GM06990 (cell line): ENCODE measurements around the gene C19orf38.

Experiments used
- DNase-seq: peaks from one replicate; pipeline ENCODE4 v3.0.0-alpha.2; 2011; ENCODE audit not compliant: insufficient read length; ENCODE audit errors: extremely low read depth
- H3K27me3 ChIP-seq: replicated peaks from 2 replicates; pipeline ENCODE4 v1.6.0; 2011; ENCODE audit warnings: low read length; ENCODE audit not compliant: control insufficient read depth, insufficient read depth
- H3K36me3 ChIP-seq: 2 replicates; pipeline ENCODE4 v1.5.1; 2011; ENCODE audit warnings: low read length; ENCODE audit not compliant: control insufficient read depth, insufficient read depth
- H3K4me3 ChIP-seq: replicated peaks from 2 replicates; pipeline ENCODE4 v1.5.1; 2011; ENCODE audit warnings: low read depth, mild to moderate bottlenecking, control low read depth, low read length
- CTCF ChIP-seq: IDR thresholded peaks from 2 replicates; pipeline ENCODE4 v1.5.1; 2011; ENCODE audit warnings: low read length, control low read depth, mild to moderate bottlenecking, inconsistent platforms; ENCODE audit not compliant: insufficient read depth, poor library complexity, severe bottlenecking

The C19orf38 gene

DNA sequence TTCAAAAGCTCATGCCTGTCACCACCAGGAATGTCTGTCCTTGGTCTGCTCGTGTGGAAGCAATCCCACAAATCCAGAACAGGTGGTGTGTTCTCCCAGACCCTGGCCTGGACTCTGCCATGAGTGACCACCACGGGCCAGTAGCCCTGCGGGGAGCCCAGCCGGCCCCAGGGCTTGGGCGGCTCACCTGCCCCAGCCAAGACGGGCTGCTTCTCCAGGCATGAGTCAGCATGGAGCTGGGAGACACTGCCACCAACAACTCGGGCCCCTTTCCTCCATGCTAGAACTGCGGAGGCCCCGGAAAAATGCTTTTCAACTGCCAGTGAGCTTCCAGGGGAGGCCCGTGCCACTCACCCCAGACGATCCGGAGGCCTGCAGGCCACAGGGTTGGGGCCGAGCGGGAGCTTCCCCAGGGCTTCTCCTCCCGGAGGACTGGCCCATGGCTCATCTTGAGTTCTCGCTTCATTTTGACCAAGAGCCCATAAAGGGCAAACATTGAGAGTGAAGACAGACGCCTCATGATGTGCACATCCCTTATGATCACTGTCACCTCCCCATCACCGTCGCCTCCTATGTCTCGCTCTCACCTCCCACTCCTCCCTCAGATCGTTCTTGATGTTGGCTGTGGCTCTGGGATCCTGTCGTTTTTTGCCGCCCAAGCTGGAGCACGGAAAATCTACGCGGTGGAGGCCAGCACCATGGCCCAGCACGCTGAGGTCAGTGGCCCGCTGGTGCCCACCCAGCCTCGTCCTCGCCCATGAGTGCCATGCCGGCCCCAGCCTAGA lies 63.6 kb downstream of the C19orf38 start:
- TF ChIP-seq CTCF, result no peak
- Histone ChIP-seq H3K4me3 (no peak overlapping the region), H3K36me3 (peaks cover 40% of the 10 kb centered on the region), H3K27me3 (no peaks in the 10 kb centered on the region)
- DNase-seq, result no peak

GRCh38 chr19:10912619-10913018 lies 64.4 kb downstream of the C19orf38 start:
- Histone ChIP-seq H3K27me3 (no peaks in the 10 kb centered on the region), H3K4me3 (no peak overlapping the region), H3K36me3 (peaks cover 40% of the 10 kb centered on the region)
- TF ChIP-seq CTCF, result no peak
- no peak for DNase-seq

GRCh38 chr19:10913716-10914340 lies 65.6 kb downstream of the C19orf38 start:
- Histone ChIP-seq H3K36me3 (peaks cover 31% of the 10 kb centered on the region), H3K27me3 (no peaks in the 10 kb centered on the region), H3K4me3 (no peak overlapping the region)
- TF ChIP-seq CTCF, result no peak
- no peak for DNase-seq

DNA sequence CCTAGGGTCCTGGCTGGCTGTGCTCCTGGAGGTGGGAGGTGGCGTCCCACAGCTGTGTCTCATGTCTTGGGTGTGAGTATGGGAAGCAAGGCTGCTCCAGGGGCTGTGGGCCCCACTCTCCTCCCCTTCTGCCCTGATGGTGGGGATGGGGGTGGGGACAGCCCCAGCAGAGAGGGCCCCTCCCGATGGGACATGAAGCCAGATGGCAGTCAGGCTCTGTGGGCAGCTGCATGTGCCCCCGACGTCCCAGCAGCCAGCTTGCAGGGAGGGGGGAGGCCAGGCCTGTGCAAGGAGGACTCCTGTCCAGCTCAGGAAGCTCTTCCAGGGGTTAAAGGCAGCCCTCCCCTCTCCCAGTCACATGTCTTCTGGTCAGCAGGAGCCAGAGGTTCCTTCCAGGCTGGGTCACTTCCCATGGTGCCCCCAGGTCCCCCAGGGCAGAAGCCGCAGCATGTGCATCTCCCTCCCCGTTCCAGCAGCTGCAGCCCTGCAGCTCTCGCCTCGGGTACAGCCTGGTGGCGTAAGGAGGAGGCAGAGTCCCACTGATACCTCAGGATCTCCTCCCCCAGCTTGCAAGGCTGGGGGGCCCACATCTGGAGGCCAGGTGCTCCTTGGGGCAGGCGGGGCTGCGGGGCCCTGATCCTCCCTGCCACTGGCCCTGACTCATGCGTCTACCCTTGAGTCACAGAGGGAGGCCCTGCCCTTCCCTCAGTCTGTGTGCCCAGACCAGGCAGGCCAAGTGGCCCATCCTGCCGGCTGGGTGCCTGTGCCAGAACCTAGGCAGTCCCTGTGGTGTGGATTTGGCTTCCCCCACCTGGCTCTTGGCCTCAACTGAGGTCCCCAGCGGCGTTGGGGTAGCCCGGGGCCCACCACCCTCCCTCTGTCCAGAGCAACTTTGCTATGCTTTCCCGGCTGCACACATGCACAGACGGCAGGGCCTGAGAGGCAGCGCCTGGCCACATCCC lies 67.2 kb downstream of the C19orf38 start:
- Histone ChIP-seq H3K4me3 (no peak overlapping the region), H3K36me3 (peaks cover 32% of the 10 kb centered on the region), H3K27me3 (no peaks in the 10 kb centered on the region)
- no peak for DNase-seq
- no peak for TF ChIP-seq CTCF

DNA sequence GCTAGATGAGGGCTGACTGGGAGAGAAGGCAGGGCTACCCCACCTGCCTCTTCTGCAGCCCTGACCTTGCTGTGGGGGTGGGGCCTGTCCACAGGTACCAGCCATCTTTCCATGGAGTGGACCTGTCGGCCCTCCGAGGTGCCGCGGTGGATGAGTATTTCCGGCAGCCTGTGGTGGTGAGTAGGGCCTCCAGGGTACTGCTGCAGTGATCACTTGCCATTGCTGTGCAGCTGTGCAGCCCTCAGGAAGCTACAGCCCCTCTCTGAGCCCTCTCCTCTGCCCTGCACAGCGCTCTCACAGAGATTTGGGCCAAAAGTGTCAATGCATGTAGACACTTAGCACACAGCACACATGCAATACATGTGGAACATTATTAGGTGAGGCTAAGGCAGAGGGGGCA lies 68.4 kb downstream of the C19orf38 start:
- no peaks in the 10 kb centered on the region for H3K27me3 ChIP-seq
- H3K36me3 ChIP-seq, result peaks cover 34% of the 10 kb centered on the region
- DNase-seq, result no peak
- TF ChIP-seq CTCF, result no peak
- H3K4me3 ChIP-seq, result no peak overlapping the region
